HEK293 (cell line): ENCODE results near the gene ARSD.

Experiments
- KLF8 ChIP-seq: fragments of 450-650 bp; formaldehyde crosslinking; IDR thresholded peaks from 2 replicates; pipeline ENCODE4 v1.5.1; 2016; ENCODE audit warnings: missing biosample characterization, missing genetic modification characterization
- RBAK ChIP-seq: fragments of 450-650 bp; formaldehyde crosslinking; IDR thresholded peaks from 2 replicates; pipeline ENCODE4 v1.5.1; 2016; ENCODE audit warnings: missing biosample characterization, missing genetic modification characterization
- ZNF121 ChIP-seq: fragments of 450-650 bp; formaldehyde crosslinking; IDR thresholded peaks from 2 replicates; pipeline ENCODE4 v1.5.1; 2016; ENCODE audit warnings: missing biosample characterization, missing genetic modification characterization
- ZNF2 ChIP-seq: fragments of 450-650 bp; formaldehyde crosslinking; IDR thresholded peaks from 2 replicates; pipeline ENCODE4 v1.5.1; 2016; ENCODE audit warnings: missing biosample characterization, missing genetic modification characterization
- ZNF274 ChIP-seq, 2 experiments: fragments of 200-500 bp in 1 of 2; fragments of 450-650 bp in 1 of 2; sonication (Bioruptor generic) in 1 of 2; formaldehyde crosslinking in 1 of 2; IDR thresholded peaks; 2 replicates each; pipeline versions ENCODE4 v1.5.1 to v1.6.1; 2014 to 2016; ENCODE audit warnings: borderline replicate concordance in 1 of 2, inconsistent platforms in 1 of 2, low read length in 1 of 2, missing biosample characterization in 1 of 2, missing genetic modification characterization in 1 of 2
- ZNF302 ChIP-seq: fragments of 450-650 bp; formaldehyde crosslinking; IDR thresholded peaks from 2 replicates; pipeline ENCODE4 v1.5.1; 2016; ENCODE audit warnings: missing biosample characterization, missing genetic modification characterization, low read depth
- ZNF585B ChIP-seq: fragments of 450-650 bp; formaldehyde crosslinking; IDR thresholded peaks from 2 replicates; pipeline ENCODE4 v1.5.1; 2016; ENCODE audit warnings: missing biosample characterization, missing genetic modification characterization
- ZNF677 ChIP-seq: fragments of 450-650 bp; IDR thresholded peaks from 2 replicates; pipeline ENCODE4 v1.5.0; 2018; ENCODE audit warnings: missing biosample characterization, mild to moderate bottlenecking, missing genetic modification characterization, moderate library complexity
- ZNF792 ChIP-seq: fragments of 450-650 bp; formaldehyde crosslinking; IDR thresholded peaks from 2 replicates; pipeline ENCODE4 v1.5.1; 2016; ENCODE audit warnings: missing biosample characterization, missing genetic modification characterization
- TF ChIP-seq, protein P1 (sequence below): fragments of 450-650 bp; formaldehyde crosslinking; IDR thresholded peaks from 2 replicates; pipeline ENCODE4 v1.5.1; 2016; ENCODE audit warnings: missing biosample characterization, missing genetic modification characterization
- TF ChIP-seq, protein P2 (sequence below): fragments of 450-650 bp; formaldehyde crosslinking; IDR thresholded peaks from 2 replicates; pipeline ENCODE4 v1.5.1; 2016; ENCODE audit warnings: missing biosample characterization, missing genetic modification characterization
- TF ChIP-seq, protein P3 (sequence below): fragments of 450-650 bp; formaldehyde crosslinking; IDR thresholded peaks from 2 replicates; pipeline ENCODE4 v1.5.1; 2016; ENCODE audit warnings: missing biosample characterization, missing genetic modification characterization

DNA sequence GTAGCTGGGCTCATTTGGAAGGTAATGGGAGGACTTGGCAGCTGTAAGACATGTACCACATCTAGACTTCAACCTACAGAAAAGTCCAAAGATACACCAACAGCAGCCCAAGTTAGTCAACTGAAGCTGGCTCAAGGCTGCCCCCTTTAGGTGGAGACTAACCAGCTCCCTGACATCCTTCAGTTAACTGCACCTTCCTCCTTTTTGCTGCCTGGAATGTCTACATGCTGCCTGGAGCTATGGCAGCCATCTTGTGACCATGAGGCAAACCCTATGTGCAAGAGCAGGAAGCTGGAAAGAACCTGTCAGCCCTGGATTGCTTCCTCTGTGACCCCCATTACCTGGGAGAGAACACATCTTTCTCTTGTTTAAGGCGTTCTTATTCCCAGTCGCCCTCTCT is 25.8 kb downstream of the ARSD start:
- TF ChIP-seq ZNF677 (no peak), ZNF121 (tag by site-specific recombination) (no peak), ZNF302 (no peak), RBAK (tag by site-specific recombination) (no peak), ZNF585B (tag by site-specific recombination) (no peak), ZNF2 (tag by site-specific recombination) (no peak), ZNF274 (IDR thresholded peaks at IDR 0.05; ENCODE audit: low read length) (no peak), ZNF274 (tag by site-specific recombination; IDR thresholded peaks at IDR 0.05; ENCODE audit: borderline replicate concordance) (no peak), ZNF792 (tag by site-specific recombination) (no peak), KLF8 (tag by site-specific recombination) (no peak)
- TF ChIP-seq, protein P1, sequence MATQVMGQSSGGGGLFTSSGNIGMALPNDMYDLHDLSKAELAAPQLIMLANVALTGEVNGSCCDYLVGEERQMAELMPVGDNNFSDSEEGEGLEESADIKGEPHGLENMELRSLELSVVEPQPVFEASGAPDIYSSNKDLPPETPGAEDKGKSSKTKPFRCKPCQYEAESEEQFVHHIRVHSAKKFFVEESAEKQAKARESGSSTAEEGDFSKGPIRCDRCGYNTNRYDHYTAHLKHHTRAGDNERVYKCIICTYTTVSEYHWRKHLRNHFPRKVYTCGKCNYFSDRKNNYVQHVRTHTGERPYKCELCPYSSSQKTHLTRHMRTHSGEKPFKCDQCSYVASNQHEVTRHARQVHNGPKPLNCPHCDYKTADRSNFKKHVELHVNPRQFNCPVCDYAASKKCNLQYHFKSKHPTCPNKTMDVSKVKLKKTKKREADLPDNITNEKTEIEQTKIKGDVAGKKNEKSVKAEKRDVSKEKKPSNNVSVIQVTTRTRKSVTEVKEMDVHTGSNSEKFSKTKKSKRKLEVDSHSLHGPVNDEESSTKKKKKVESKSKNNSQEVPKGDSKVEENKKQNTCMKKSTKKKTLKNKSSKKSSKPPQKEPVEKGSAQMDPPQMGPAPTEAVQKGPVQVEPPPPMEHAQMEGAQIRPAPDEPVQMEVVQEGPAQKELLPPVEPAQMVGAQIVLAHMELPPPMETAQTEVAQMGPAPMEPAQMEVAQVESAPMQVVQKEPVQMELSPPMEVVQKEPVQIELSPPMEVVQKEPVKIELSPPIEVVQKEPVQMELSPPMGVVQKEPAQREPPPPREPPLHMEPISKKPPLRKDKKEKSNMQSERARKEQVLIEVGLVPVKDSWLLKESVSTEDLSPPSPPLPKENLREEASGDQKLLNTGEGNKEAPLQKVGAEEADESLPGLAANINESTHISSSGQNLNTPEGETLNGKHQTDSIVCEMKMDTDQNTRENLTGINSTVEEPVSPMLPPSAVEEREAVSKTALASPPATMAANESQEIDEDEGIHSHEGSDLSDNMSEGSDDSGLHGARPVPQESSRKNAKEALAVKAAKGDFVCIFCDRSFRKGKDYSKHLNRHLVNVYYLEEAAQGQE (tag by site-specific recombination): no peak
- TF ChIP-seq, protein P2, sequence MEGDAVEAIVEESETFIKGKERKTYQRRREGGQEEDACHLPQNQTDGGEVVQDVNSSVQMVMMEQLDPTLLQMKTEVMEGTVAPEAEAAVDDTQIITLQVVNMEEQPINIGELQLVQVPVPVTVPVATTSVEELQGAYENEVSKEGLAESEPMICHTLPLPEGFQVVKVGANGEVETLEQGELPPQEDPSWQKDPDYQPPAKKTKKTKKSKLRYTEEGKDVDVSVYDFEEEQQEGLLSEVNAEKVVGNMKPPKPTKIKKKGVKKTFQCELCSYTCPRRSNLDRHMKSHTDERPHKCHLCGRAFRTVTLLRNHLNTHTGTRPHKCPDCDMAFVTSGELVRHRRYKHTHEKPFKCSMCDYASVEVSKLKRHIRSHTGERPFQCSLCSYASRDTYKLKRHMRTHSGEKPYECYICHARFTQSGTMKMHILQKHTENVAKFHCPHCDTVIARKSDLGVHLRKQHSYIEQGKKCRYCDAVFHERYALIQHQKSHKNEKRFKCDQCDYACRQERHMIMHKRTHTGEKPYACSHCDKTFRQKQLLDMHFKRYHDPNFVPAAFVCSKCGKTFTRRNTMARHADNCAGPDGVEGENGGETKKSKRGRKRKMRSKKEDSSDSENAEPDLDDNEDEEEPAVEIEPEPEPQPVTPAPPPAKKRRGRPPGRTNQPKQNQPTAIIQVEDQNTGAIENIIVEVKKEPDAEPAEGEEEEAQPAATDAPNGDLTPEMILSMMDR: no peak
- TF ChIP-seq, protein P3, sequence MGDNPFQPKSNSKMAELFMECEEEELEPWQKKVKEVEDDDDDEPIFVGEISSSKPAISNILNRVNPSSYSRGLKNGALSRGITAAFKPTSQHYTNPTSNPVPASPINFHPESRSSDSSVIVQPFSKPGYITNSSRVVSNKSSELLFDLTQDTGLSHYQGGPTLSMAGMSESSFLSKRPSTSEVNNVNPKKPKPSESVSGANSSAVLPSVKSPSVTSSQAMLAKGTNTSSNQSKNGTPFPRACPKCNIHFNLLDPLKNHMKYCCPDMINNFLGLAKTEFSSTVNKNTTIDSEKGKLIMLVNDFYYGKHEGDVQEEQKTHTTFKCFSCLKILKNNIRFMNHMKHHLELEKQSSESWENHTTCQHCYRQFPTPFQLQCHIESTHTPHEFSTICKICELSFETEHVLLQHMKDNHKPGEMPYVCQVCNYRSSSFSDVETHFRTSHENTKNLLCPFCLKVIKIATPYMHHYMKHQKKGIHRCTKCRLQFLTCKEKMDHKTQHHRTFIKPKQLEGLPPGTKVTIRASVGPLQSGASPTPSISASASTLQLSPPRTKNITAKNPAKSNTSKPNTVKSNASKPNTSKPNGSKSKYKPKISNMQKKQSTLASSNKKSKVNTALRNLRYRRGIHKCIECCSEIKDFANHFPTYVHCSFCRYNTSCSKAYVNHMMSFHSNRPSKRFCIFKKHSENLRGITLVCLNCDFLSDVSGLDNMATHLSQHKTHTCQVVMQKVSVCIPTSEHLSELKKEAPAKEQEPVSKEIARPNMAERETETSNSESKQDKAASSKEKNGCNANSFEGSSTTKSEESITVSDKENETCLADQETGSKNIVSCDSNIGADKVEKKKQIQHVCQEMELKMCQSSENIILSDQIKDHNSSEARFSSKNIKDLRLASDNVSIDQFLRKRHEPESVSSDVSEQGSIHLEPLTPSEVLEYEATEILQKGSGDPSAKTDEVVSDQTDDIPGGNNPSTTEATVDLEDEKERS (tag by site-specific recombination): no peak
